G401 (cell line): ENCODE results near the gene CETP. TPM values are rescaled to one million over a fixed set of nuclear protein-coding genes. Genes with fewer than 3 reads are reported as not detected.
"Not testable (repeated sequence)": the region's sequence is repeated elsewhere in the genome, so short reads cannot be mapped to it uniquely, and the experiment has no call there.

ENCODE experiments used
- DNase-seq: peaks from one replicate; pipeline ENCODE4 v3.0.0-alpha.2; 2015; ENCODE audit warnings: low spot score
- in situ Hi-C: cut with HindIII; loops from 2 replicates; pipeline ENCODE4 v1.10.0; 2016; ENCODE audit warnings: low sequenced_read_pairs, mixed read lengths
- total RNA-seq: library from RNA; depleted of rRNA; stranded (reverse); fragments of >200 nt; shearing (Covaris generic); gene quantifications from 2 replicates; pipeline ENCODE4 v1.2.3, GENCODE V29; 2014

Gene CETP
- total RNA-seq, 1 experiment from 2014 or later = not detected

- peak; percentile 88 for DNase-seq
- in situ Hi-C loops = no loop called here
These were observed 28.8 kb upstream of the CETP start for GRCh38 chr16:56932721-56933619.

GRCh38 chr16:56933828-56934598, 27.7 kb upstream of the CETP start:
- peak; percentile 17 for DNase-seq
- in situ Hi-C loops = no loop called here

GRCh38 chr16:56934599-56935145, 27.1 kb upstream of the CETP start:
- in situ Hi-C loops = not testable (repeated sequence)

GRCh38 chr16:56935201-56935600, 26.5 kb upstream of the CETP start:
- in situ Hi-C loops = no loop called here
- no peak for DNase-seq

More at GRCh38 chr16:56934599-56935145, 27.1 kb upstream of the CETP start:
- DNase-seq = not testable (repeated sequence)

GRCh38 chr16:56936491-56936890, 25.3 kb upstream of the CETP start:
- in situ Hi-C loops = no loop called here
- no peak for DNase-seq

GRCh38 chr16:56936950-56937349, 24.8 kb upstream of the CETP start:
- in situ Hi-C loops = no loop called here
- DNase-seq = no peak

- no peak for DNase-seq
- in situ Hi-C loops = no loop called here
These were observed 22.9 kb upstream of the CETP start for GRCh38 chr16:56938664-56939513.

- DNase-seq = no peak
- in situ Hi-C loops = no loop called here
These were observed 21.9 kb upstream of the CETP start for GRCh38 chr16:56939801-56940200.

- in situ Hi-C loops = no loop called here
- DNase-seq = no peak
These were observed 20.7 kb upstream of the CETP start for GRCh38 chr16:56941092-56941491.

- in situ Hi-C loops = no loop called here
- no peak for DNase-seq
These were observed 19.9 kb upstream of the CETP start for GRCh38 chr16:56941856-56942331.

- DNase-seq = no peak
- in situ Hi-C loops = no loop called here
These were observed 17.9 kb upstream of the CETP start for GRCh38 chr16:56943761-56944375.

GRCh38 chr16:56944954-56945839, 16.6 kb upstream of the CETP start:
- no peak for DNase-seq
- in situ Hi-C loops = no loop called here

- in situ Hi-C loops = no loop called here
- DNase-seq = no peak
These were observed 15.8 kb upstream of the CETP start for GRCh38 chr16:56945847-56946527.

GRCh38 chr16:56946767-56947603, 14.8 kb upstream of the CETP start:
- no peak for DNase-seq
- in situ Hi-C loops = no loop called here

- in situ Hi-C loops = no loop called here
- DNase-seq = no peak
These were observed 14.2 kb upstream of the CETP start for GRCh38 chr16:56947604-56947995.

- DNase-seq = no peak
- in situ Hi-C loops = no loop called here
These were observed 13.5 kb upstream of the CETP start for GRCh38 chr16:56948234-56948633.
